H1 (cell line): ENCODE results near the gene ATP2B3. TPM values are rescaled to one million over a fixed set of nuclear protein-coding genes. Genes with fewer than 3 reads are reported as not detected.

Experiments used
- CTCF ChIA-PET: fragments of 300-600 bp; sonication (Branson Sonifier 250); formaldehyde crosslinking; loops from one replicate; lab custom pipeline; 2021; ENCODE audit not compliant: partially characterized antibody; lab: Charles Lee
- POLR2A ChIA-PET: fragments of 300-600 bp; sonication (Branson Sonifier 250); formaldehyde crosslinking; loops from one replicate; lab custom pipeline; 2021; ENCODE audit warnings: inconsistent platforms; ENCODE audit not compliant: partially characterized antibody; lab: Charles Lee
- DNase-seq, 2 experiments: peaks; one replicate each; pipeline versions ENCODE4 v3.0.0 to v3.0.0-alpha.2; 2010 to 2022; ENCODE audit warnings: low spot score in 2 of 2, low read depth in 1 of 2, mixed read lengths in 1 of 2
- FAIRE-seq: peaks from 2 replicates; lab custom pipeline; 2011; peaks lifted over from hg19 to GRCh38; lab: Jason Lieb, UNC
- H2AFZ ChIP-seq: 2 replicates; pipeline ENCODE4 v1.8.1; 2012; ENCODE audit warnings: low read length, inconsistent platforms
- H2AK5ac ChIP-seq: 2 replicates; pipeline ENCODE4 v1.6.1; 2013; ENCODE audit warnings: low read depth, low read length
- H2BK120ac ChIP-seq: replicated peaks from 2 replicates; pipeline ENCODE3; 2013; ENCODE audit warnings: low read depth, low read length, inconsistent platforms
- H2BK12ac ChIP-seq: 2 replicates; pipeline ENCODE4 v1.6.1; 2013; ENCODE audit warnings: low read depth, low read length
- H2BK15ac ChIP-seq: 2 replicates; pipeline ENCODE4 v1.6.1; 2013; ENCODE audit warnings: low read length
- H2BK20ac ChIP-seq: 2 replicates; pipeline ENCODE4 v1.6.1; 2013; ENCODE audit warnings: low read length
- H2BK5ac ChIP-seq: 2 replicates; pipeline ENCODE4 v1.6.1; 2013; ENCODE audit warnings: low read depth, low read length
- H3K14ac ChIP-seq: 2 replicates; pipeline ENCODE4 v1.6.1; 2013; ENCODE audit warnings: inconsistent platforms; ENCODE audit not compliant: insufficient read length
- H3K18ac ChIP-seq: 2 replicates; pipeline ENCODE4 v1.6.1; 2013; ENCODE audit warnings: low read length; ENCODE audit errors: extremely low read depth
- H3K23ac ChIP-seq: 2 replicates; pipeline ENCODE4 v1.6.1; 2013; ENCODE audit warnings: inconsistent platforms; ENCODE audit not compliant: insufficient read length
- H3K23me2 ChIP-seq: 2 replicates; pipeline ENCODE4 v1.6.1; 2013; ENCODE audit warnings: low read depth, low read length
- H3K27ac ChIP-seq: 2 replicates; pipeline ENCODE4 v1.6.1; 2011; ENCODE audit warnings: low read depth, low read length, inconsistent platforms
- H3K27me3 ChIP-seq, 4 experiments: replicated peaks in 1 of 4; 1 replicate in 1 of 4; 2 replicates in 3 of 4; pipeline versions ENCODE4 v1.6.1 to v1.8.1; 2011 to 2013; ENCODE audit warnings: low read length in 3 of 4, mild to moderate bottlenecking in 3 of 4, inconsistent platforms in 2 of 4, mixed read lengths in 2 of 4, moderate library complexity in 1 of 4; ENCODE audit not compliant: control insufficient read depth in 3 of 4, insufficient read depth in 3 of 4; ENCODE audit errors: extremely low read depth in 1 of 4
- H3K36me3 ChIP-seq, 4 experiments: 2 replicates each; pipeline versions ENCODE4 v1.6.1 to v1.8.1; 2011 to 2013; ENCODE audit warnings: mild to moderate bottlenecking in 4 of 4, low read length in 3 of 4, moderate library complexity in 2 of 4, control low read depth in 1 of 4, inconsistent platforms in 1 of 4; ENCODE audit not compliant: insufficient read depth in 4 of 4, control insufficient read depth in 2 of 4
- H3K4ac ChIP-seq: replicated peaks from 2 replicates; pipeline ENCODE3; 2013; ENCODE audit warnings: low read length, low read depth, mixed read lengths, inconsistent platforms; ENCODE audit not compliant: insufficient read length
- H3K4me1 ChIP-seq, 4 experiments: replicated peaks in 1 of 4; 1 replicate in 1 of 4; 2 replicates in 3 of 4; pipeline versions ENCODE4 v1.6.1 to v1.8.1; 2011 to 2013; ENCODE audit warnings: low read length in 3 of 4, inconsistent platforms in 2 of 4, mixed read lengths in 1 of 4; ENCODE audit not compliant: insufficient read depth in 4 of 4, control insufficient read depth in 3 of 4
- H3K4me2 ChIP-seq, 2 experiments: 2 replicates each; pipeline versions ENCODE4 v1.6.1 to v1.8.1; 2011 to 2013; ENCODE audit warnings: low read depth in 2 of 2, low read length in 2 of 2, control low read depth in 1 of 2, inconsistent platforms in 1 of 2, mild to moderate bottlenecking in 1 of 2; ENCODE audit not compliant: insufficient read depth in 1 of 2
- H3K4me3 ChIP-seq, 4 experiments: fragments of 200-600, 300-600 bp in 1 of 4; sonication (generic), shearing (Covaris generic), sonication (Bioruptor Twin) in 1 of 4; 2 replicates each; pipeline versions ENCODE4 v1.5.1 to v1.8.1; 2011 to 2016; ENCODE audit warnings: low read length in 4 of 4, low read depth in 3 of 4, control low read depth in 2 of 4, inconsistent platforms in 2 of 4, mild to moderate bottlenecking in 2 of 4, mixed read lengths in 1 of 4, moderate library complexity in 1 of 4; ENCODE audit not compliant: insufficient read depth in 2 of 4; ENCODE audit errors: extremely low read depth in 1 of 4
- H3K56ac ChIP-seq: replicated peaks from 2 replicates; pipeline ENCODE3; 2013; ENCODE audit warnings: low read depth, mild to moderate bottlenecking, mixed read lengths, low read length, inconsistent platforms; ENCODE audit not compliant: insufficient read length
- H3K79me1 ChIP-seq: 2 replicates; pipeline ENCODE4 v1.6.1; 2013; ENCODE audit warnings: low read depth, low read length, control low read depth
- H3K79me2 ChIP-seq, 2 experiments: 2 replicates each; pipeline versions ENCODE4 v1.6.1 to v1.8.1; 2012 to 2013; ENCODE audit warnings: low read length in 2 of 2, mild to moderate bottlenecking in 2 of 2, inconsistent platforms in 1 of 2; ENCODE audit not compliant: insufficient read depth in 2 of 2, control insufficient read depth in 1 of 2
- H3K9ac ChIP-seq, 4 experiments: replicated peaks in 1 of 4; 1 replicate in 1 of 4; 2 replicates in 3 of 4; pipeline versions ENCODE4 v1.6.1 to v1.8.1; 2011 to 2013; ENCODE audit warnings: low read depth in 3 of 4, low read length in 3 of 4, control low read depth in 2 of 4, mild to moderate bottlenecking in 2 of 4, moderate library complexity in 2 of 4, inconsistent platforms in 1 of 4; ENCODE audit errors: extremely low read depth in 1 of 4
- H3K9me3 ChIP-seq, 2 experiments: 2 replicates each; pipeline versions ENCODE4 v1.6.1 to v1.8.1; 2012 to 2013; ENCODE audit warnings: mild to moderate bottlenecking in 2 of 2, moderate library complexity in 2 of 2, control low read depth in 1 of 2, inconsistent platforms in 1 of 2, low read depth in 1 of 2, low read length in 1 of 2, mixed read lengths in 1 of 2; ENCODE audit not compliant: insufficient read depth in 2 of 2
- H4K20me1 ChIP-seq, 2 experiments: replicated peaks in 1 of 2; 2 replicates each; pipeline versions ENCODE3 to v1.8.1; 2011 to 2013; ENCODE audit warnings: inconsistent platforms in 2 of 2, low read length in 2 of 2, mild to moderate bottlenecking in 1 of 2; ENCODE audit not compliant: insufficient read depth in 2 of 2, control insufficient read depth in 1 of 2
- H4K5ac ChIP-seq: 2 replicates; pipeline ENCODE4 v1.6.1; 2013; ENCODE audit warnings: low read length, low read depth, mixed read lengths, inconsistent platforms; ENCODE audit not compliant: insufficient read length
- H4K8ac ChIP-seq: 2 replicates; pipeline ENCODE4 v1.8.0; 2013; ENCODE audit warnings: mild to moderate bottlenecking, moderate library complexity, low read length, inconsistent platforms; ENCODE audit not compliant: insufficient read depth; ENCODE audit errors: extremely low read depth
- H4K91ac ChIP-seq: replicated peaks from 2 replicates; pipeline ENCODE3; 2013; ENCODE audit warnings: low read length, mixed read lengths, inconsistent platforms; ENCODE audit not compliant: insufficient read length
- ATF2 ChIP-seq: IDR thresholded peaks from 2 replicates; pipeline ENCODE4 v1.6.1; 2012; ENCODE audit warnings: low read length, inconsistent platforms
- BACH1 ChIP-seq: IDR thresholded peaks from 2 replicates; pipeline ENCODE4 v1.6.1; 2012; ENCODE audit warnings: low read length, improper control_type of control experiment
- CBX5 ChIP-seq: fragments of 300-800, 300-1000 bp; sonication (generic); IDR thresholded peaks from 2 replicates; pipeline ENCODE4 v1.7.1; 2016; ENCODE audit warnings: antibody characterized with exemption, low read length, low read depth
- GABPA ChIP-seq: IDR thresholded peaks from 2 replicates; pipeline ENCODE4 v1.6.1; 2011; ENCODE audit warnings: mild to moderate bottlenecking, low read length, moderate library complexity, borderline replicate concordance; ENCODE audit not compliant: insufficient read depth
- KDM1A ChIP-seq: fragments of 200-600, 300-600 bp; sonication (generic); IDR thresholded peaks from 2 replicates; pipeline ENCODE4 v1.7.1; 2016; ENCODE audit warnings: mild to moderate bottlenecking, low read length, borderline replicate concordance
- KDM5A ChIP-seq: fragments of 200-600 bp; IDR thresholded peaks from 2 replicates; pipeline ENCODE4 v1.7.1; 2012; ENCODE audit warnings: mild to moderate bottlenecking, low read length, inconsistent platforms, mixed read lengths
- MAFK ChIP-seq: IDR thresholded peaks from 2 replicates; pipeline ENCODE4 v1.6.1; 2012; ENCODE audit warnings: low read depth, mild to moderate bottlenecking, improper control_type of control experiment, low read length
- NANOG ChIP-seq: IDR thresholded peaks from 2 replicates; pipeline ENCODE4 v1.6.1; 2011; ENCODE audit warnings: low read length, low read depth, mild to moderate bottlenecking, inconsistent platforms; ENCODE audit not compliant: insufficient read depth, poor library complexity, severe bottlenecking
- RFX5 ChIP-seq: IDR thresholded peaks from 2 replicates; pipeline ENCODE4 v1.6.1; 2011; ENCODE audit warnings: low read depth, low read length, improper control_type of control experiment, borderline replicate concordance
- SAP30 ChIP-seq: fragments of 300-600 bp; sonication (generic); IDR thresholded peaks from 2 replicates; pipeline ENCODE4 v1.7.1; 2012; ENCODE audit warnings: low read length, moderate library complexity, mild to moderate bottlenecking, inconsistent platforms; ENCODE audit not compliant: insufficient read depth, insufficient replicate concordance
- SUZ12 ChIP-seq: fragments of 200-600 bp; sonication (generic); IDR thresholded peaks from 2 replicates; pipeline ENCODE4 v1.6.1; 2012; ENCODE audit warnings: mild to moderate bottlenecking, inconsistent platforms, low read length, moderate library complexity, mixed read lengths
- TAF7 ChIP-seq: optimal IDR thresholded peaks from 2 replicates; pipeline ENCODE3; 2011; ENCODE audit warnings: low read depth, mild to moderate bottlenecking, inconsistent platforms, low read length, moderate library complexity, borderline replicate concordance
- YY1 ChIP-seq: IDR thresholded peaks from 2 replicates; pipeline ENCODE4 v1.6.1; 2011; ENCODE audit warnings: low read depth, mild to moderate bottlenecking, low read length
- WGBS, 2 experiments: shearing (Covaris generic) in 1 of 2; methylation state at CpG; one replicate each; pipeline versions ENCODE4 v1.1.6 to v1.1.7; 2013 to 2015; ENCODE audit warnings: low lambda C conversion rate in 2 of 2, mixed read lengths in 2 of 2, inconsistent platforms in 1 of 2, low coverage in 1 of 2, missing lambda C conversion rate in 1 of 2; ENCODE audit not compliant: insufficient replicate concordance in 2 of 2, insufficient coverage in 1 of 2, insufficient read length in 1 of 2; ENCODE audit errors: extremely low coverage in 1 of 2, missing lambda C conversion rate in 1 of 2; 5-methylcytosine and 5-hydroxymethylcytosine counted together
- polyA plus RNA-seq, 7 experiments: library from polyadenylated mRNA; depleted of rRNA in 3 of 7; stranded (reverse) in 5 of 7; unstranded in 2 of 7; fragments of >200 nt in 5 of 7; fragments of 200-250 nt in 2 of 7; gene quantifications; 1 replicate in 5 of 7; 2 replicates in 1 of 7; 4 replicates in 1 of 7; pipeline versions ENCODE4 v1.2.1 to v1.2.3, GENCODE V29; 2011 to 2013; ENCODE audit warnings: missing spikeins in 2 of 7, mixed read lengths in 2 of 7
- total RNA-seq: library from RNA; stranded (reverse); fragmentation: NEBNext Ultra II Directional; extraction: Animal tissue kit (Norgen Biotek cat#: 25700); gene quantifications from 2 replicates; pipeline ENCODE4 v1.2.1, GENCODE V29; 2021

Gene ATP2B3
- total and polyA plus RNA-seq, 2 of the 8 experiments (the other 6 are each of a cell fraction or from before 2014, with no cell fraction given), result 0.14 to 0.19 TPM

DNA sequence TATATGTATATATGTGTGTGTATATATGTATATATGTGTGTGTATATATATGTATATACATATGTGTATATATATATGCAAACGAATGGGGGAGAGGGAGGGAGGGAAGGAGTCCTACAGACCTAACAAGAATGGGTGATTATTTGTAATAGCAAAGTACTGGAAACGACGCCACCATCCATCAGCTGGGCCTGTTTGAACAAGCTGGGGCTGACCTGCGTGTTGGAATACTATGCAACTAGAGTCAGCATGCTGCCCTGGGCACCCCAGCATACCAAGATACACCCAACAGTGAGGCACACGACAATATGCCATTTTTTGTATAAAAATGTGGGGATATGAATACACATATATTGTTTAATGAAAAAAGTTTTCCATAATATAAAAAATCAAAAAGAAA, 103.1 kb downstream of the ATP2B3 start:
- no peaks in the 10 kb centered on the region for H3K27me3 ChIP-seq
- no peak for TF ChIP-seq GABPA
- TF ChIP-seq ATF2, result no peak
- no peak for TF ChIP-seq CBX5
- TF ChIP-seq KDM5A, result no peak
- TF ChIP-seq RFX5, result no peak
- no peak for TF ChIP-seq NANOG
- no peak for TF ChIP-seq SAP30
- TF ChIP-seq MAFK, result no peak
- TF ChIP-seq BACH1, result no peak
- no peak for TF ChIP-seq TAF7
- no peak for TF ChIP-seq SUZ12
- TF ChIP-seq YY1, result no peak
- no peak for TF ChIP-seq KDM1A

More for the DNA sequence above, 103.1 kb downstream of the ATP2B3 start:
- H2BK120ac ChIP-seq, result no peak overlapping the region
- H3K14ac ChIP-seq, result no peak overlapping the region
- no peaks in the 10 kb centered on the region for H3K9me3 ChIP-seq
- H3K79me1 ChIP-seq, result no peaks in the 10 kb centered on the region
- H2BK20ac ChIP-seq, result no peak overlapping the region
- H4K20me1 ChIP-seq, result no peaks in the 10 kb centered on the region
- no peak overlapping the region for H4K91ac ChIP-seq
- H3K9ac ChIP-seq, result no peak overlapping the region
- no peak overlapping the region for H3K4ac ChIP-seq
- WGBS, 2 experiments, result 87% methylated on average over 5 of the region's 5 CpGs; no CpG with 5 or more reads in 1 of the 2 experiments
- no peak for DNase-seq
- FAIRE-seq, result no peak
- H2AFZ ChIP-seq, result no peak overlapping the region
- ChIA-PET CTCF (no interaction called here), POLR2A (no interaction called here)
- no peak overlapping the region for H3K4me2 ChIP-seq
- H4K5ac ChIP-seq, result no peak overlapping the region
- no peak overlapping the region for H3K18ac ChIP-seq
- H3K27ac ChIP-seq, result no peak overlapping the region
- no peak overlapping the region for H3K23ac ChIP-seq
- H4K8ac ChIP-seq, result no peak overlapping the region
- H3K4me1 ChIP-seq, result no peaks in the 10 kb centered on the region
- H3K23me2 ChIP-seq, result no peaks in the 10 kb centered on the region
- H2AK5ac ChIP-seq, result no peak overlapping the region
- H3K79me2 ChIP-seq, result no peaks in the 10 kb centered on the region
- no peak overlapping the region for H3K4me3 ChIP-seq
- H2BK5ac ChIP-seq, result no peak overlapping the region
- H2BK12ac ChIP-seq, result no peak overlapping the region
- H2BK15ac ChIP-seq, result no peak overlapping the region
- no peak overlapping the region for H3K56ac ChIP-seq
- no peaks in the 10 kb centered on the region for H3K36me3 ChIP-seq
